Adrenal gland (tissue), 12 donors: ENCODE results near the gene MARK2. TPM values are rescaled to one million over a fixed set of nuclear protein-coding genes. Genes with fewer than 3 reads are reported as not detected.

Source experiments
- DNase-seq, 7 donors: peaks; one replicate each; pipeline ENCODE4 v3.0.0-alpha.2; 2019 to 2020
- H3K27ac ChIP-seq, 5 donors: fragments of 200-600 bp; sonication (generic) in 4 of 5; 1 replicate in 3 of 5; 2 replicates in 2 of 5; pipeline versions ENCODE4 v1.5.1 to v1.8.0; 2016 to 2020; ENCODE audit warnings: mild to moderate bottlenecking in 1 of 5
- H3K27me3 ChIP-seq: fragments of 200-600 bp; 2 replicates; pipeline ENCODE4 v1.8.0; 2021
- H3K36me3 ChIP-seq, 2 donors: fragments of 200-600 bp; replicated peaks in 1 of 2; 1 replicate in 1 of 2; 2 replicates in 1 of 2; pipeline versions ENCODE4 v1.5.1 to v1.8.0; 2018 to 2022
- H3K4me1 ChIP-seq, 2 donors: fragments of 200-600 bp; replicated peaks in 1 of 2; 1 replicate in 1 of 2; 2 replicates in 1 of 2; pipeline versions ENCODE4 v1.5.1 to v1.8.0; 2018 to 2021
- H3K4me3 ChIP-seq, 4 donors: fragments of 200-600 bp; sonication (generic) in 3 of 4; one replicate each; pipeline ENCODE4 v1.5.1; 2016 to 2018
- H3K9me3 ChIP-seq, 3 donors: fragments of 200-600 bp; sonication (generic) in 1 of 3; replicated peaks in 1 of 3; 1 replicate in 2 of 3; 2 replicates in 1 of 3; pipeline versions ENCODE4 v1.5.1 to v1.8.0; 2016 to 2021
- POLR2A ChIP-seq, 2 donors: fragments of 450-650 bp; IDR thresholded peaks; one replicate each; pipeline ENCODE4 v1.6.1; 2017; ENCODE audit warnings: antibody characterized with exemption in 2 of 2, mild to moderate bottlenecking in 2 of 2, moderate library complexity in 1 of 2
- WGBS, 4 donors: extraction: QIAGEN DNeasy Blood & Tissue Kit in 2 of 4; methylation state at CpG; one replicate each; pipeline versions ENCODE4 v1.1.5 to v1.1.7; 2013 to 2017; 5-methylcytosine and 5-hydroxymethylcytosine counted together
- intact Hi-C, 2 donors: fragments of 100-400 bp; cut with DNase I; formaldehyde crosslinking; loops; one replicate each; pipeline versions ENCODE4 v1.14.1 to v1.15.0; 2022 to 2023
- polyA plus RNA-seq, 3 donors: library from polyadenylated mRNA; stranded (reverse); fragments of 200-250 nt in 2 of 3; fragments of 350-450 nt in 1 of 3; fragmentation: Illumina TruSeq in 1 of 3; extraction: RNeasy Lipid Tissue Mini Kit (QIAGEN cat#74804) in 1 of 3; gene quantifications; one replicate each; pipeline ENCODE4 v1.2.3, GENCODE V29; 2013 to 2014
- total RNA-seq, 9 donors: library from RNA; depleted of rRNA in 4 of 9; stranded (reverse); fragments of >200 nt in 4 of 9; fragments of 120-200 nt in 1 of 9; fragmentation: NEBNext Ultra II Directional in 1 of 9; extraction: Animal tissue kit (Norgen Biotek cat#: 25700) in 1 of 9; gene quantifications; one replicate each; pipeline versions ENCODE4 v1.1.0 to v1.2.4, GENCODE V29; 2013 to 2023
- TF ChIP-seq, protein P1 (sequence below), 6 experiments: fragments of 450-650 bp in 4 of 6; fragments of 200-600 bp in 2 of 6; sonication (generic) in 1 of 6; IDR thresholded peaks; 1 replicate in 5 of 6; 2 replicates in 1 of 6; pipeline versions ENCODE4 v1.5.1 to v1.8.0; 2016 to 2021; ENCODE audit warnings: antibody characterized with exemption in 6 of 6, mild to moderate bottlenecking in 2 of 6, moderate library complexity in 1 of 6
- donor health status: healthy with polysubstance abuse.
- donor health status: Bipolar disorder and iron deficiency.
- donor health status: DM: yes; HTN: yes; CAD: no.
- donor health status: DM: no; HTN: no; CAD: no.
- donor health status: DM: no; HTN: no; CAD: no.
- donor health status: DM: yes; HTN: yes; CAD: no.

The MARK2 gene
- total and polyA plus RNA-seq, 12 donors: 7.3 to 39.7 (median 31.6) TPM

DNA sequence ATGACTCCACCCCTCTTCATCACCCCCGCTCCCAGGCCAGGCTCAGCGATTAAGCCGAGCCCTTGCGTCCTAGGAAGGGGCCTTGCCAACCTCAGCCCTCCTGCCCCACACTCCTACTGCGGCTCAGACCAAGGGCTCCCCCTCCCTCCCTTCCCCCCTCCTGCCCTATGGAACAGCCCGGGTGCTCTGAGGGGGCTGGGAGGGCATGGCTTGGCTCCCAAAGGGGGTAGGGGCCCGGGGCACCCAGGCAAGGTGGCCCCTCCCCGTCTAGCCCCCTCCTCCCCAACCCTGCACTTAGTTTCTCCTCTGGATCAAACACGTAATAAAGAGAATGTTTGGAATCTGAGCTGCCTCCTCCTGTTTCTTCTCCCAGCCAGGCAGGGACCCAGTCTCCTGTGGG lies 71.8 kb downstream of the MARK2 start:
- Histone ChIP-seq H3K27ac (peak overlapping the region in 1 of 5 donors; percentile 52), H3K4me3 (no peak overlapping the region), H3K4me1 (peaks cover 0 to 13% of the 10 kb centered on the region in 2 donors), H3K9me3 (no peaks in the 10 kb centered on the region), H3K27me3 (no peaks in the 10 kb centered on the region), H3K36me3 (peaks cover 0 to 24% of the 10 kb centered on the region in 2 donors)
- no peak for DNase-seq
- intact Hi-C loops: no loop called here
- 54 to 79% (median 71%) methylated on average over 6 to 9 of the region's 9 CpGs for WGBS, 4 donors
- no peak for TF ChIP-seq POLR2A (IDR thresholded peaks at IDR 0.05)
- TF ChIP-seq, protein P1, sequence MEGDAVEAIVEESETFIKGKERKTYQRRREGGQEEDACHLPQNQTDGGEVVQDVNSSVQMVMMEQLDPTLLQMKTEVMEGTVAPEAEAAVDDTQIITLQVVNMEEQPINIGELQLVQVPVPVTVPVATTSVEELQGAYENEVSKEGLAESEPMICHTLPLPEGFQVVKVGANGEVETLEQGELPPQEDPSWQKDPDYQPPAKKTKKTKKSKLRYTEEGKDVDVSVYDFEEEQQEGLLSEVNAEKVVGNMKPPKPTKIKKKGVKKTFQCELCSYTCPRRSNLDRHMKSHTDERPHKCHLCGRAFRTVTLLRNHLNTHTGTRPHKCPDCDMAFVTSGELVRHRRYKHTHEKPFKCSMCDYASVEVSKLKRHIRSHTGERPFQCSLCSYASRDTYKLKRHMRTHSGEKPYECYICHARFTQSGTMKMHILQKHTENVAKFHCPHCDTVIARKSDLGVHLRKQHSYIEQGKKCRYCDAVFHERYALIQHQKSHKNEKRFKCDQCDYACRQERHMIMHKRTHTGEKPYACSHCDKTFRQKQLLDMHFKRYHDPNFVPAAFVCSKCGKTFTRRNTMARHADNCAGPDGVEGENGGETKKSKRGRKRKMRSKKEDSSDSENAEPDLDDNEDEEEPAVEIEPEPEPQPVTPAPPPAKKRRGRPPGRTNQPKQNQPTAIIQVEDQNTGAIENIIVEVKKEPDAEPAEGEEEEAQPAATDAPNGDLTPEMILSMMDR (IDR thresholded peaks at IDR 0.05): no peak

DNA sequence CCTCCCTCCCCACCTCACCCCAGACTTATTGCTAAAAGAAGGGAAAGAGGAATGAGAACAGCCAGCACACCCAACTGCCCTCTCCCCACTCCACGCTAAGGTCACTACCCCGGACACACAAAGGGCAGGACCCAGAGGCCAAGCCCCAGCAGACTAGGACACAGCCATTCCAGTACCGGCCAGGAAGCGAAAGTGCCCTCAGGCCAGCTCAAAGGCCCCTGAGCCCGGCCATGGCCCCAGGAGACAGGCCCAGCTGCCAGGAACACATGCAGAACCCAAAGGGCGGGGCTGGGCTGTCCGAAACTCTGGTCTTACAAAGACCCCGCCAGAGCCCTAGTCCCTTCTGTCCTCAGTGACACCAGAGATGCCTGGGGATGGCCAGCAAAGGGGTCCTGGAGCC lies 72.5 kb downstream of the MARK2 start:
- intact Hi-C loops: no loop called here
- Histone ChIP-seq H3K27ac (no peak overlapping the region), H3K36me3 (peaks cover 0 to 22% of the 10 kb centered on the region in 2 donors), H3K4me3 (no peak overlapping the region), H3K27me3 (no peaks in the 10 kb centered on the region), H3K4me1 (peaks cover 3 to 21% of the 10 kb centered on the region in 2 donors), H3K9me3 (no peaks in the 10 kb centered on the region)
- DNase-seq: no peak
- WGBS, 4 donors: 75 to 81% (median 78%) methylated on average over 6 to 8 of the region's 8 CpGs; no CpG with 5 or more reads in 1 of the 4 donors
- TF ChIP-seq, protein P1 (IDR thresholded peaks at IDR 0.05): no peak
- no peak for TF ChIP-seq POLR2A (IDR thresholded peaks at IDR 0.05)

DNA sequence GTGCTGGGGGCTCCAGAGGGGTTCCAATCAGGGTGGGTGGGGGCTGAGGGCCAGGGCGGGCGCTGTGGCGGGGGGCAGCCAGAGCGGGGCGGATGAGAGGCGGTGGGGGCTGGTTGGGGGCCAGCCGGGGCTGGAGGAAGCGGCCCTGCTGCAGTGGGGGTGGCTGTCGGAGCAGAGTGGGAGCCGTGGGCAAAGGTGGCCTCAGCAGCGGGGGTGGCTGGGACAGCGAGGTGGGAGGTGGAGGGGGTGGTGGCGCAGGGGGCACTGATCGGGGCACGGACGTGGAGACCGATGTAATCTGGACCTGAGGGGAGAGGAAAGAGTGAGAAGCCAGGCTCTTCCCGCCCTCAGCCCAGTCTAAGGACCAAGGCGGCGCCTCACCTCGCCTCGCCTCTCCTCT lies 73.0 kb downstream of the MARK2 start:
- Histone ChIP-seq H3K4me1 (peaks cover 6 to 23% of the 10 kb centered on the region in 2 donors), H3K27ac (no peak overlapping the region), H3K4me3 (no peak overlapping the region), H3K36me3 (peaks cover 0 to 22% of the 10 kb centered on the region in 2 donors), H3K27me3 (no peaks in the 10 kb centered on the region), H3K9me3 (no peaks in the 10 kb centered on the region)
- no peak for DNase-seq
- WGBS, 4 donors: 87 to 98% (median 93%) methylated on average over 8 to 22 of the region's 22 CpGs
- TF ChIP-seq, protein P1 (IDR thresholded peaks at IDR 0.05): no peak
- TF ChIP-seq POLR2A (IDR thresholded peaks at IDR 0.05): no peak
- intact Hi-C loops: no loop called here

DNA sequence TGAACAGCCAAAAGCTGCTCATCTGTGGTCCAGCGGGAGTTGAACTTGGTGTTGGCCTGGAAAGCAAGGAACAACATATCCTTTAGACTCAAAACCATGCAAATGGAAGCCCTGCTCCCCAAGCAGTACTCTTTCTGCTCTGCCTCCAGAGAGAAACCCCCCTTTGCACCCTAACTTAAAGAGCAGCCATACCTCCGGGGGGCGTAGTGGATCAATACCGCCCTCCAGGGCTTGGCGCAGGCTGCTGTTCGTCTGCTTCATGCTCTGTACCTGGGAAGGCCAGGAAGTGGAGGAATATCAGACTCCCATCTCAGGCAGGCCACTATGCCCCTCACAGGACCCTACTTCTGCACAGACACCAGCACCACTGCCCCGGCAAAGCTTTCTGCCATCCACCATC lies 73.8 kb downstream of the MARK2 start:
- DNase-seq: no peak
- H3K27me3 ChIP-seq: no peaks in the 10 kb centered on the region
- H3K36me3 ChIP-seq: peaks cover 0 to 17% of the 10 kb centered on the region in 2 donors
- peaks cover 13 to 30% of the 10 kb centered on the region in 2 donors for H3K4me1 ChIP-seq
- intact Hi-C loops: no loop called here
- no peak for TF ChIP-seq POLR2A (IDR thresholded peaks at IDR 0.05)
- TF ChIP-seq, protein P1 (IDR thresholded peaks at IDR 0.05): no peak
- 86 to 97% (median 91%) methylated on average over 6 to 7 of the region's 7 CpGs for WGBS, 4 donors
- no peak overlapping the region for H3K27ac ChIP-seq
- H3K9me3 ChIP-seq: no peaks in the 10 kb centered on the region
- no peak overlapping the region for H3K4me3 ChIP-seq
